GM12801 (cell line): Measurements from ENCODE around the gene SPOCK1.

ENCODE experiments used
- TF ChIP-seq, protein P1 (sequence below): IDR thresholded peaks from one replicate; pipeline ENCODE4 v1.5.1; 2011; ENCODE audit warnings: control low read depth; ENCODE audit not compliant: insufficient read length; ENCODE audit errors: extremely low read depth

The SPOCK1 gene

DNA sequence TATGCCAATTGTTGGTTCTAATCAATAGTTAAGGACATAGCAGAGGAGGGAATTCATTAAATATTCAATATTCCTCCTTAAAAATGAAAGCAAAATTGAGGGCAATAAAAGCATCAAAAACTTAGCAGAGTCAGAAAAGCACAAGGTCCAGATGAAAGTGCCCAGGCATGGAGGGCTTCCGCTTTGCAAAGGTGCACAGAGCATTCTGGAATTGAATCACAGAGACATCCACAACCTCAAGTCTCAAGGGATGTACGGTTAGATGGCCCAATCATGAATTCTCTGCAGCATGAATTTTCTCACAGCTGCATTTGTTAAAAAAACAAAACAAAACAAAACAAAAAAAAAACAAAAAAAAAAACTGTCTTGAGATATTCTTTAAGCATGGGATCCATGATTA is 253.7 kb downstream of the SPOCK1 start:
- TF ChIP-seq, protein P1, sequence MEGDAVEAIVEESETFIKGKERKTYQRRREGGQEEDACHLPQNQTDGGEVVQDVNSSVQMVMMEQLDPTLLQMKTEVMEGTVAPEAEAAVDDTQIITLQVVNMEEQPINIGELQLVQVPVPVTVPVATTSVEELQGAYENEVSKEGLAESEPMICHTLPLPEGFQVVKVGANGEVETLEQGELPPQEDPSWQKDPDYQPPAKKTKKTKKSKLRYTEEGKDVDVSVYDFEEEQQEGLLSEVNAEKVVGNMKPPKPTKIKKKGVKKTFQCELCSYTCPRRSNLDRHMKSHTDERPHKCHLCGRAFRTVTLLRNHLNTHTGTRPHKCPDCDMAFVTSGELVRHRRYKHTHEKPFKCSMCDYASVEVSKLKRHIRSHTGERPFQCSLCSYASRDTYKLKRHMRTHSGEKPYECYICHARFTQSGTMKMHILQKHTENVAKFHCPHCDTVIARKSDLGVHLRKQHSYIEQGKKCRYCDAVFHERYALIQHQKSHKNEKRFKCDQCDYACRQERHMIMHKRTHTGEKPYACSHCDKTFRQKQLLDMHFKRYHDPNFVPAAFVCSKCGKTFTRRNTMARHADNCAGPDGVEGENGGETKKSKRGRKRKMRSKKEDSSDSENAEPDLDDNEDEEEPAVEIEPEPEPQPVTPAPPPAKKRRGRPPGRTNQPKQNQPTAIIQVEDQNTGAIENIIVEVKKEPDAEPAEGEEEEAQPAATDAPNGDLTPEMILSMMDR, result no peak

DNA sequence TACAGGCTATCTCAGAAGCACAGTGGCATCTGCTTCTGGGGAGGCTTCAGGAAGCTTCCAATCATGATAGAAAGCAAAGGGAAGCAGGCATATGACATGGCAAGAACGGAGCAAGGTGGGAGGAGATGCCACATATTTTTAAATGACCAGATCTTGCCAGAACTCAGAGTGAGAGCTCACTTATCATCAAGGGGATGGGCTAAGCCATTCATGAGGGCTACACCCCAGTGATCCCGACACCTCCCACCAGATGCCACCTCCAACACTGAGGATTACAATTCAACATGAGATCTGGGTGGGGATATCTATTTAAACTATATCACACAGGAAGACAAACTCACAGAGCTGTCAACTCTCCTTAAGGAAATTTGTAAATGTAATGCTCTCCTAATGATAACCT is 258.8 kb downstream of the SPOCK1 start:
- TF ChIP-seq, protein P1, result no peak

DNA sequence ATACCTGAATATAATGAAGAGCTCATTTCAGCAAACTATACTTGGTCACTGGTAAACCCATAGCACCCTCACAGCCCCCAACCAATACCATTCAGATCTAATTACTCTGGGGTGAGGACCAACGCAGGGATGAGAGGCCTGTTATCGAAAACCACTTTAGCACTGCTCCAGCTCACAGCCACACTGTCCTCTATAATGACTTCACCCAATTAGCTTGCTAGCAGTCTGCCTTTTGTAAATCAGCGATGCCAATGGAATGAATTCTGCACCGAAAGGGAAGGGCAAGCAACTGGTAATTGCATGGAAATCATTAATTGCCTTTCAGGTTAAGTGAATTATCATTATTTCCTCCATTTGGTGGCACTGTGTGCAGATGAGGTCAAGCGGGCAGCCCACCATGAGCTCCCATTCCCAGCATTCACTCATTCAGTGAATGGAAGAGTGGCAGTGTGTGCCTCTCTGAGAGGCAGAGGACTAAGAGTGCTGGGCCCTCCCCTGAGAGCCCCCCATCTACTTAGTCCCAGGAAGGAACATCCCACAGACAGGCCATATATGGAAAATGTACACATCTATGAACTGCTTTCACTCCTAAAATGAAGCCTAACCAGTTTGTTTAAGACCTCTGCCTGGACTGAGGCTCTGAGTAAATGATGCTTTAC is 262.1 kb downstream of the SPOCK1 start:
- TF ChIP-seq, protein P1, result no peak

DNA sequence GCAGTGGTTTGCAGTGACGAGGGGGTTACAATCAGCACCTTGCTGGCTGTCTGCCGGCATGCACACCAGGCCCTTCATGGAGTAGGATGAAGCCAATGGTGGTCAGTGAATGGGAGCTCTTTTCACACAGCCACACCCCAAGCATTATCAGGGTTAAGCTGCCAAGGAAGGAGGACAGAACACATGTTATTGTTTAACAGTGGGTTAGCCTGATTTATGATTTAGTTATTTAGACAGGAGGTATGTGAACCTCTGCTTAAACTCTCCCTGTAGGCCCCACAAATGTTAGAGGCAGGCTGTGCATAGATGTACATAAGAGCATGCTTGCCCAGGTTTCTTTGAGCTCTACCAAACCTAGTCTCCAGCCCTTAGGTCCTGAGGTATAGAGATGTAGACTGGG is 262.9 kb downstream of the SPOCK1 start:
- TF ChIP-seq, protein P1, result no peak

DNA sequence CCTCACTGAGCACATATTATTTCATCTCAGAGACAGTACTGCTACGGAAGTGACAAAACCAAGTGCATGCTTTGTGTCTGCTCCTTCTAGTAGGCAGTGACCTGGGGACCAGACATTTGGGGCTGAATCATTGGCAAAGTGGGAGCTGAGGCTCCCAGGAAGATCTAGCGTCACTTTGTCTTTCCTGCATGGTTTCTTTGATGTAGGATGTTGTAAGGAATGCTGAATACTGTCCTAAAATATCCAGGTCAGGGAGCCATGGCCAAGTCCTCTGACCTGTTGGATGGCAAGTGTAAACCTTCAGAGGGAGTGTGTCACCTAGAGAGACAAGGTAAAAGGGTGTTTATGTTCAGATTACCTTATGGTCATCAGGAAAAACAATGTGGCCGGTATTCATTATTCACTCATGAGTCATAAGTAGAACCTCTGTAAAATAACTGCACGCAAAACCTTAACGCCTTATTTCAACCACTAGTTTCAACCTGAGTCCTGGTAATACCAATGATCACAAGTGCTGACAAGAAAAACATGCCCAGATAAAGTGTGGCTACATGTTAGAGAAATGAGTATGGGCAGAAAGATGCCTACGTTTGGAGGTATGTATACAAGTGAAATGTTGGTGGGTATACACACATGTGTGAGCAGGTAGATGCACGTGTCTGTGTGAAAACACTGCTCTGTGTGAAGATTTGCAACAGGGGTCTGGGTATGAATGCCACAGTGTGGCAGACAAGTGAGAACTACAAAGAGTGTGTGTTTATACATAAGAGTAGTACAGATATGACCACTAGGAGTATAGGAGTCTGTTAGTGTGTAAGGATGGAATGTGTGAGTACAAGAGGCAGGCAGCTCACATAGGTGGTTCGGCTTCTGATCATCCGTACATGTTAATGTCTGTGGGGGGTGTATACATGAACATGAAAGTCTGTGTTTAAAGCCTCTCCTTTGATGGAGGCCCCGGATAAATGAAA is 263.9 kb downstream of the SPOCK1 start:
- TF ChIP-seq, protein P1, result no peak

DNA sequence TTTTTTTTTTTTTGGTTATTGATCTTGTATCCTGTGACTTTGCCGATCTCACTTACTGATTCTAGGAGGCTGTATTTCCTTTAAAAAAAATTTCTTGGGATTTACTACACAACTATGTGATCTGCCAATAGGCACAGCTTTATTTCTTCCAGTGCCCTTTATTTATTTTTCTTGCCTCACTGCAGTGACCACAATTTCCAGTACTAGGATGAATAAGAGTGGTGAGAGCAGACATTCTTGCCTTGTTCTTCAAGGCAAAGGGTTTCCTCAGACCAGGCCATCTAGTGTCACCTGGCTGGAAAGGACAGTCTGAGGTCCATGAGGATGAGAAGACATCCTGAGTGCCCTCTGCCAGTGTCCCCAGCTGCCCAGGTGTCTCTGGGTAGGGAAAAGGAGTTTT is 265.4 kb downstream of the SPOCK1 start:
- TF ChIP-seq, protein P1, result no peak

DNA sequence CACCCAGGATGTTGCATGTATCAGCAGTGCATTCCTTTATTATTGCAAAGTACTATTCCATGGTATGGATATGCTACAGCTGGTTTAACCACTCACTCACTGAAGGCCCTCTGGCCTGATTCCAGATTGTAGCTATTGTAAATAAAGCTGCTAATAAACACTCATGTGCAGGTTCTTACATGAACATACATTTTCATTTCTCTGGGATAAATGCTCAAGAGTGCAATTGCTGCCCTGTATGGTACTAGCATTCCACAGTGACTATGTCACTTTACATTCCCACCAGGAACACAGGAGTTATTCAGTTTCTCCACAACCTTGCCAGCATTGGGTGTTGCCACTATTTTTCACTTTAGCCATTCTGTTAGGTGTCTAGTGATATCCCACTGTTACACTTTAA is 267.6 kb downstream of the SPOCK1 start:
- TF ChIP-seq, protein P1, result no peak
